Liver (tissue), 3 donors: Measurements from ENCODE around the gene RIMBP2.

Experiments used
- CTCF ChIP-seq: fragments of 150-350 bp; IDR thresholded peaks from 2 replicates; pipeline ENCODE4 v1.5.1; 2017; ENCODE audit warnings: improper control_type of control experiment, low read depth, low read length; ENCODE audit not compliant: missing input control
- MAX ChIP-seq: IDR thresholded peaks from 2 replicates; pipeline ENCODE4 v1.6.1; 2016; ENCODE audit warnings: antibody characterized with exemption
- SP1 ChIP-seq: IDR thresholded peaks from 2 replicates; pipeline ENCODE4 v1.6.1; 2018; ENCODE audit warnings: antibody characterized with exemption, mild to moderate bottlenecking
- TAF1 ChIP-seq: conservative IDR thresholded peaks from 2 replicates; pipeline ENCODE4 v1.6.1; 2016; ENCODE audit warnings: antibody characterized with exemption, mild to moderate bottlenecking
- donor health status: healthy.
- donor health status: healthy.

- TF ChIP-seq CTCF (no peak), SP1 (no peak), MAX (no peak), TAF1 (no peak)
Observed at GRCh38 chr12:130696379-130697100, 19.6 kb downstream of the RIMBP2 start.
